IPS-18c (cell line): ENCODE results near the gene APLN.
A peak's percentile ranks its signal among the peaks of the same experiment; 100 is the strongest.

Experiments
- H3K4me3 ChIP-seq: 2 replicates; pipeline ENCODE4 v1.7.0; 2013; ENCODE audit warnings: low read depth, mild to moderate bottlenecking, low read length, moderate library complexity; ENCODE audit not compliant: insufficient read depth
- H3K9me3 ChIP-seq: one replicate; pipeline ENCODE4 v1.6.1; 2013; ENCODE audit warnings: mild to moderate bottlenecking, low read length, moderate library complexity; ENCODE audit not compliant: control insufficient read depth, insufficient read depth

APLN gene, protein sequence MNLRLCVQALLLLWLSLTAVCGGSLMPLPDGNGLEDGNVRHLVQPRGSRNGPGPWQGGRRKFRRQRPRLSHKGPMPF

DNA sequence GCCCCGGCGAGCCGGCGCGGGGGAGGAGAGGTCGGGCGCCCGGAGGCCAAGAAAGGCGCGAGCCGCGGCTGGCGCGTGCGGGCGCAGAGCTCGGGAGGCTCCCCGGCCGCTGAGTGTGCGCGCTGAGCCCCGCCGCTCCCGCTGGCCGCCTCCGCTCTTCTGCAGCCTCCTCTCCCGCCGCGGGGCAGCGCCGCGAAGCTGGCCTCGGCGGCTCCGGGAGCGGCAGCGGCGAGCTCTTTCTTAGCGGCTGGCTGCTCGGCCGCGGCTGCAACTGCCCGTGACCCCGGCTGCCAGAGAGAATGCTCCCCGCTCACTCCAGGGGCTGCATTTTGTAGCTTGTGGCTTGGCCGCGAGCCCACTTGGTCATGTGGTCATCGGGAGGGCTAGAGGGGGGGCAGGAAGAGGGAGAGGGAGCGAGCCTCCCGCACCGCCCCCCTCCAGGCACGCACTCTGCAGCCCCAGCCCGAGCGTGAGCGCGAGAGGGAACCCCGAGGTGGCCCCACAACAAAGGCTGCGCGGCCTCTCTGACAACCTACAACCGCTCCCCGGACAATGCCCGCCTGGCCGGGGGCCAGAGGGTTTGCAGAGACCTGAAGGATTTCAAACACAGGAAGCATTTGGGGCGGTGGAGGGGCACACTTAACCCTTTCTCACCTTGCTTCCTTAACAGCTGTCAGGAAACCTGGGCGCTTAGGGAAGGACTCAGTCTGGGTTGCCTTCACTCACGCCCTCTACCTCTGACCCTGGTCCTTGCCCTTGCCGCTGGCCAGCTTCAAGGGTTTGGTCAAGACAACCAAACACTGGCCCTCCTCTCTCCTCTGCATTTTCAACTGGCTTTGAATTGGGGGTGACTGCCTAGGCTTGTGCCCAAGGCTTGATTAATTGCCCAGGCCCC lies at the start of gene APLN:
APLN (minus strand) TSS at position 305 of the 895 bp plus-strand sequence. CDS start 326 bp downstream, outside the sequence.
- Histone ChIP-seq H3K9me3 (peaks cover 24% of the 10 kb centered on the region), H3K4me3 (peak within 1 kb of the TSS; percentile 59)

DNA sequence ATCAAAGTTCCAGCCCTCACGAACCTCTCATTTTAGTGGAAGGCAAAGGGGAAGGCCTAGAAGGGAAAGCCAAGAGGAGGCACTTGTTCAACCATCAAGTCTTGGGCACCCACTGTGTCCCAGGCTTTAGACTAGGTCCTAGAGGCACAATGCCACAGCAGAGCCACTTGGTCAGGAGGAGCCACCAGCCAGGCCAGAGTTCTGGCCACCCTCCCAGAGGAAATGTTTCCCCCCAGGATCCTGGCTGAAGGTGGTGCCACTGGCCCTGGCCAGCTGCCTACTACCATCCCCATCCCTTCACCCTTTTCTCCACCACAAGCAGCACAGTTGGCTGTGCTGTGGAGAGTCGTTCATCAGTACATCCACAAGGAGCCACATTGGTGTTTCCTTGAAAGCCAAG lies 49.7 kb upstream of the APLN start:
- H3K9me3 ChIP-seq = peaks cover 8% of the 10 kb centered on the region
- 0 out of 2 replicates have a peak overlapping the region, but pooled peaks have one; percentile 3 for H3K4me3 ChIP-seq

DNA sequence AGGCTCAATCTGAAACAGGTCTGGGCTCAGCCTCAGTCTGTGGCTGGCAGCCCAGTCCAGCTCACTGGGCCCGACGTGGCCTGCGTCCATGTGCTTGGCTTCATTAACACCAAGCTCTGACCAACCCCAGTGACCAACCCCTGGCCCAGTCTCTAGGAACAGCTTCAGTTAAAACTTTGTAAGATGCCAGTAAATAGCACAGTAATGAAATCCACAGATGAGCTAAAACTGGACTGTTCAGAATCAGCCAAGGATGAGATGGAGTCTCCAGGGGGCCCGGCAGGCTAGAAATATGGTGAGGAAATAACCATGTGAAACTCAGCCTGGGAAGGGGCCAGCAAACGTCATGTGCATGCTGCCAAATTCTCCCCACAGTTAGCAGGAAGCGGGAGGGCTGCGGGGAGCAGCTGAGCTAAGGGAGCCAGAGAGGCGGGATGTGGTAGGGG lies 46.9 kb upstream of the APLN start:
- H3K9me3 ChIP-seq = peaks cover 8% of the 10 kb centered on the region

DNA sequence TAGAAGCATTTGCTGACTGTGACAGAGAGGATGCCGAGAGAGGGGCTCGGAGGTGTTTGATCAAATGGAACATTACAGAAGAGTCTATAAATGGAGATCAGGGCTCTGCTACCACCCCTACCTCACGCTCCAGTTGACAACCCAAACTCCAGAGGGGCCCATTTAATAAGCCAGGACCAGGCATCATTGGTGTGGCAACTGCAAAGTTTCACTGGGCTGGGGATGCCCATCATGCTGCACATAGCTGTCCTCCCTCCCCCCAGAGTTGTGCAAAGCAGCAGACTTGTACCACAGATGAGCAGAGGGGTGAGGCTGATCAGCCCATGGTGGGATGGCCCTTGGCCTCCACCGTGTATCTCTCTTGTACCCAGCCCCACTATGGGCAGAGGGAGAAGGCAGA lies 45.8 kb upstream of the APLN start:
- Histone ChIP-seq H3K9me3 (peaks cover 7% of the 10 kb centered on the region), H3K4me3 (no peak overlapping the region)

More for the DNA sequence above, 46.9 kb upstream of the APLN start:
- no peak overlapping the region for H3K4me3 ChIP-seq

DNA sequence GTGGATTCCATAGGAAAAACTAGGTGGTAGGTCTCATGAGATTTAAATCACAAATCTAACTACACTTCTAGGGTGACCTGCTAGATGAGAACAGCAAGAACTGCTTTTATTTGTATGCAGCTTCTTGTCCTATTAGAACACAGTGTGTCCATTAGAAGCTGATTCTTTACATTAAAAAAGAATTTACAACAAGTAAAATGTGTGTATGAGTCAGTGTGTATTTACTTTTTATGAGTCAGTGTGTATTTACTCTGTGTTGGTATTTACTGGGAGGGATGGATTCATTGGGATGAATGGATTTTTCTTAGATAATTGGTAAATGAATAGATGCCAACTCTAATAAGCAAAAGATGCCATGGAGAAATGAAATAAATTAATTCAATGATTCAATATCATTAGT lies 43.4 kb upstream of the APLN start:
- H3K9me3 ChIP-seq = peaks cover 7% of the 10 kb centered on the region
- H3K4me3 ChIP-seq = no peak overlapping the region

DNA sequence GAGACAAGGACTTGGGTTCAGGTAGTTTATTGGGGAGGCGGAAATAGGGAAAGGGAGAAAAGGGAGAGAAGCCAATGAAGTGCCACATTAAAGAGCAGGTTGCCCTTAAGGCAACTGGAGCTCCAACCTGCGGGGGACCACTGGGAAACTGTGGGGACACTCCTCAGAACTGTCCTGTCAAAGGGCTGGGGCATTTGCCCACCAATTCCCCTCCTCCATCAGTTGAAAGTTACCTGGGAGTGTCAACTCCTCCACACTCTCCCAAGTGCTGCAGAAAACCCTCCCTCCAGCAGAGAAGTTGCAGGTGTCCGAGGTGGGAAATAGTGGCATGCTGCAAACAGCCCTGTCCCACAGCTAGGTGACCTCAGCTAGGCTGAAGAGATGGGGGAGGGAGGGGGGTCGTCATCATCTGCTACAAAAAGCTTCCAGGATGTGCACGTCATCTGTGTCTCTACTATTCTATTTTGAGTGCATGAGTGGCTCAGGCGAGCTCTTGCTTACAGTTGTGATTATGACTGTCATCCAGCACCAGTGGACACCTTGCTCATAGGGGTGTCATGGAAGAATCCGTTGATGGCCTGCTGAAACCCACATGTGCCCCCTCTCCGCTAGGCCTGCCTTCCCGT lies 42.6 kb upstream of the APLN start:
- Histone ChIP-seq H3K9me3 (peaks cover 7% of the 10 kb centered on the region), H3K4me3 (no peak overlapping the region; the same call in 1 of the 2 replicates)

DNA sequence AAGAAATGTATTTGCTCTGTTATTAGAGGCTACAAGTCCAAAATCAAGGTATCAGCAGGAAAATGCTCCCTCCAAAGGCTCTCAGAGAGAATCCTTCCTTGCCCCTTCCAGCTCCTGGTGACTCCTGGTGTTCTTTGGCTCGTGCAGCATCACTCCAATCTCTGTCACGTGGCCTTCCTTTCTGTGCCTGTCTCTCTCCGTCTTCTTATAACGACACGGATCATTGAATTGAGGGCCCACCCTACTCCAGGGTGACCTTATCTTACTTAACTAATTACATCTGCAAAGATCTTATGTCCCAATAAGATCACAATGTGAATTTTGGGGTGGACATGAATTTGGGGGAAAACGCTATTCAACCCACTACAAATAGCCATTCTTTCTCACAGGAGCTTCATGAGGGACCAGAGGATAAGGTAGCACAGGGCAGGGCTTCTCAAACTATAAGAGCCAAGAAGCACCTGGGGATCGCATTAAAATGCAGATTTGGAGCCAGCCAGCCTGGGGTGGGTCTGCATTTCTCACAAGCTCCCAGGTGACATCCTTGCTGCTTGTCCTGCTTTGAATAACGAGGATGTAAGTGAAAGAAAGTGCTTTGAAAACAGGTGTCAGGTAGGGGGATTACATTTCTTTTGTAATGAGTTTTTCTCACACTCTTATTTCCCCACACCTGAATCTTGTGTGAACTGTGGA lies 41.9 kb upstream of the APLN start:
- Histone ChIP-seq H3K4me3 (no peak overlapping the region), H3K9me3 (peaks cover 7% of the 10 kb centered on the region)

DNA sequence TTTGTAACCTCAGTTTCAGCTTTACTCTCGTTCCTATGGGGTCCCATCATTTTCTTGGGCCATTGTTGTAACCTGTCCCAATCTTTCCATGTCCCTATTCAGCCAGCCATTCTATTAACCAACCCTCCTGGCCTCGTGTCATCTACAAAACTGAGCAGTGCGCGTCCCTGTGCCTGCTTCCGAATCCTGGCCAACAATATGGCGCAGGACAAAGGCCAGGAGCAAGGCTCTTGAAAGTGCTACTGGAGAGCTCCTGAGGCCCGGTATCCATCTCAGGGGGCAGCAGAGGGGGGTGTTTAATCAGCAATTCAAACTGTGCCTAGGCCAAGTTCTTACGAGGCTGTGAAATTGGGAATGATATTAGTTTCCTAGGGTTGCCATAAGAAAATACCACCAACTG lies 41.2 kb upstream of the APLN start:
- Histone ChIP-seq H3K9me3 (peaks cover 7% of the 10 kb centered on the region), H3K4me3 (no peak overlapping the region)

DNA sequence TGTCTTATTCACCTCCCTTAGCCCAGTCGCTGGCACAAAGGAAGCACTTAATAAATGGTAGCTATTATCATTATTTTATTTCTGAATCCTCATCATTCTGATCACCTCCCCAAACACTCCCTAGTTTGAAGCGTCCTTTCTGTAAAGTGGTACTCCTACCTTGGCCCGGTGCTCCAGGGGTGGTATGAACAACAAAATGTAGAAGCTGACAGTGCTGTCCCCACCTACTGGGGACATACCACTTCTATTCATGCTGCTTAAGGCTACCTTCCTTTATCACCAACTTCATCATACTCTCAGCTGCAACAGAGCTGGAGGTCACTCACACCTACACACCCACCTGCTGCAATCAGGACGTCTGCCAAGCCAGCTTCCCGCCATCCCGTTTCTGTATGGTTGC lies 40.8 kb upstream of the APLN start:
- H3K9me3 ChIP-seq = peaks cover 7% of the 10 kb centered on the region
- no peak overlapping the region for H3K4me3 ChIP-seq

DNA sequence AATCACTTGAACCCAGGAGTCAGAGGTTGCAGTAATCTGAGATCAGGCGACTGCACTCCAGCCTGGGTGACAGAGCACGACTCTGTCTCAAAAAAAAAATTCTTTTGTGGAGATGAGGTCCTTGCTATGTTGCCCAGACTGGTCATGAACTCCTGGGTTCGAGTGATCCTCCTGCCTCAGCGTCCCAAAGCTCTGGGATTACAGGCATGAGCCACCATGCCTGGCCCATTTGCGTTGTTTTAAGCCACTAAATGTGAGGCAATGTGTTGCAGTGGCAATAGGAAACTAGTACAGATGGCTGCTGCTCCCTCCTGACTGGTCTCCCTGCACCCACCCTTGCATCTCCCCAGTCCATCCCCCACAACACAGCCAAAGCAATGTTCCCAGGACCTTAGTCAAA lies 40.0 kb upstream of the APLN start:
- Histone ChIP-seq H3K4me3 (no peak overlapping the region), H3K9me3 (peaks cover 7% of the 10 kb centered on the region)

DNA sequence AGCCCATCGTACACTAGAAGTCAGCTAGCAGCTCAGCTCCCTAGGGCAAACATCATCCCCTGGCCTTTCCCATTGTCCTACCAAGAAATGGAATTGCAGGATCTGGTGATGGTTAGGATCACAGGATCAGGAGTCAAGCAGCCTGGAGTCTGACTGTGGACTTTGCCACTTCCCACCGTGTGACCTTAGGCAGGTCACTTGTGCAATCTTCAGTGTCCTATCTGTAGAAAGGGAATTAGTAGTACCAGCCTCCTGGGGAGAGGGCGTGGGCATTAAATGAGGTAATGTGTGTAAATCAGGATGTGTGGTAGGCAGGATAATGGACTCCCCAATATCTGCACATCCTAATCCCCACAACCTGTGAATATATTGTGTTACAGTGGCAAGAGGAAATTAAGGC lies 38.6 kb upstream of the APLN start:
- H3K9me3 ChIP-seq = peaks cover 7% of the 10 kb centered on the region
- no peak overlapping the region for H3K4me3 ChIP-seq

DNA sequence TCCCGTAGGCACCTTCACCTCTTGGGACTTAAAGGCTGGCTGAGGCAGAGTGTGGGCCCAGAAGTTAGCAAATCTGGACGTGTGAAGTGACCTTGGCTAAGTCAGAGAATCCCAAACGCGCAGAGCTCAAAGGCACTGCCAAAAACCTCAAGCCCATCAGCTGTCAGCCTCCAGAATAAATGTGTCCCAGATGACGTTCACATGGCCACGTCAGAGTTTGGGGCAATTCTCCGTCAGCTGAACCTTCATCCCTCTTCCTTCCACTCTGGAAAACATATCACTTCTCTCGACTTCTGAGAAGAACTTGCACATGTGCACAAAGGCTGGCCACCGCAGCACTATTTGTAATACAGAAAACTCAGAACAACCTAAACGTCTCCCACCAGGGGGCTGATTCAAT lies 35.7 kb upstream of the APLN start:
- H3K9me3 ChIP-seq = peaks cover 3% of the 10 kb centered on the region
- H3K4me3 ChIP-seq = no peak overlapping the region

DNA sequence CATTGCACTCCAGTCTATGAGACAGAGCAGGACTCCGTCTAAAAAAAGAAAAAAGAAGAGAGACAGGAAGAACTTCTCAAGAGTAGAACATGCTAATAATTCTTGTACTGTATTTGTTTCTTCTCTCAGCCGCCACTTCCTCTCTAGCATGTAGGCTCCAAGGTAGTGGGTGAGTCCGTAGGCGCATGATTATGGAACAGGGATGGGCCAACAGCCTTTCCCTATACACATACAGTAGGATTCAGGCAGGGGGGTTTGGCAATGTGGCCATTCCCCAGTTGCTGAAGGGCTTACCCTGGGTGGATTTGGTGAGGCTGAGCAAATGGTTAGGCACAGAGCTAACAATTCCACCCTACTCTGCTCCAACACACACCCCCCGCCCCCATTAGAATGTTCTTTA lies 35.0 kb upstream of the APLN start:
- H3K4me3 ChIP-seq = no peak overlapping the region
- H3K9me3 ChIP-seq = peaks cover 3% of the 10 kb centered on the region

DNA sequence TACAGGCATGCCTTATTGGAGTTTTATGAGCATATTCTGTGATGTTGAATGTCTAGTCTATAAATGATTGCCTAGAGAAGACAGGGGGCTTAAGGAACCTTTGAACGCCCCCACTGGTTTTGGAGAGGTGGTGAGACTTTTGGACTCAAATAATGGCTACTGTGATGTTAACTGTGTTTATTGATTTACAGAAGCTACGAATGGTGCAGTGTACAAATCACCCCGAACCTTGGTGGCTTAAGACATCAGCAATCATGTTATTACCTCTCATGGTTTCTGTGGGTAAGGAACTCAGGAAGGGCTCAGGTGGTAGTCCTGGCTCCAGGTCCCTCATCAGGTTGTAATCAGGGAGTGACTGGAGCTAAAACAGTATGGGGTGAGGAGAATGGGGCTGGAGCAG lies 33.3 kb upstream of the APLN start:
- no peaks in the 10 kb centered on the region for H3K9me3 ChIP-seq
- H3K4me3 ChIP-seq = no peak overlapping the region

DNA sequence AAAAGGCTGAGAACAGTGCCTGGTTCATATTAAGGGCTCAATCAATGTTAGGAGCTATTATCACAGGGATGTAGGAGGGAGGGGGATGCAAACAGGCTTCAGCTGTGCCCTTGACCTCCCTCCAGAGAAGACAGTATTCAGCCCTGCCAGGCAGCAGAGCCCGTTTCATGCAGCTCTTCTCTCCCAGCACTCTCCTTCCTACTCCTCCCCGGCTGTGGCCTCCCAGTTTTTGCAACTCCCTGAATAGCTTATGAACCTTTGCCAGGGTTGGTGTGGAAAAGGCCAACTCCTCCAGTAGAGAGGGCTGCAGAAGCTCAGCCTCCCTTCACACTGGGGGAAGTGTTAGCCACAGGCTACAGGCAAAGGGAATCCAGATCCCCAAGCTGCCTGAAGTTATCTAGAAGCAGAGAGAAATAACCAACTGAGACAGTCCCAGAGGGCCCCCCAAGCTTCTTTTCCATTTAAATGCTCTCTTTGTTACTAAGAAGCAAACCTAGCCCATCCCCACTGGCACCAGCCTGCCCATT lies 31.7 kb upstream of the APLN start:
- no peak overlapping the region for H3K4me3 ChIP-seq
- H3K9me3 ChIP-seq = peaks cover 2% of the 10 kb centered on the region

DNA sequence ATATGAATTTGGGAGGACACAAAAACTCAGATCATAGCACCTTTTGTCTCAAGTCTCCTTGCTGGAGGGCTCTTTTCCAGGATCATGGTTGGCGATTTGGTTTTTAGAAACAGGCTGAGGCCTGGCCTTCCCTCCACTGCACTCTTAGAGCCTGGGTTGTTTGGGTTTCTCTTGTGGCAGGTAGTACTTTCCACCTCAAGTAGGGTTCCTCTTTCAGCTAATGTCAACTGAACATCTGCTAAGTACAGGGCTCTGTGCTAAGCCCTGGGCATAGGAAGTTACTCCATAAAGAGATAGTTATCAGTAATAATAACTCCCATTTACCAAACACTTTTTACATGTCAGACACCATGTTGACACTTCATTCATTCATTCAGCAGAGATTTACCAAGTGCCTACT lies 28.2 kb upstream of the APLN start:
- Histone ChIP-seq H3K9me3 (peaks cover 9% of the 10 kb centered on the region), H3K4me3 (no peak overlapping the region)

DNA sequence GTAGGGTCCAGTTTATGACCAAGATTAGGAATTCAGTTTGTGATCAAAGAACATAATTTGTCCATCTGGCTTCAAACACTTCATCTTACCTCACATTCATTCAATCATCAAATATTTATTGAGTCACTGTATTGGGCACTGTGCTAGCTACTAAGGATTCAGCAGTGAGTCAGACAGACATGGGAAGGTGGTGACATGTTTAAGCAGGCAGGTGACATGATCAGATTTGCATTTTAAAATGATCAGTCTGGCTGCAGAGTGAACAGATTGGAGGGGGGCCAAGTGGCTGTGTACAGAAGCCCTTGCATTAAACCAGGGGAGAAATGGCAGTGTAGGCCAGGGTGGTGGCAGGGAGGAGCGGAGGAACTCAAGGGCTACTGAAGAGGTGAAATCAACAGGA lies 25.1 kb upstream of the APLN start:
- H3K9me3 ChIP-seq = peaks cover 9% of the 10 kb centered on the region
- no peak overlapping the region for H3K4me3 ChIP-seq
